HG02870 (cell line): Measurements from ENCODE around the gene HYDIN.
"Not testable (repeated sequence)": the region's sequence is repeated elsewhere in the genome, so short reads cannot be mapped to it uniquely, and the experiment has no call there.

Source experiments
- ATAC-seq: cut with Tn5 transposase; IDR thresholded peaks from one replicate; pipeline ENCODE4 v1.9.1; 2021; ENCODE audit warnings: mild to moderate bottlenecking, moderate library complexity; ENCODE audit not compliant: unreplicated experiment

HYDIN gene

GRCh38 chr16:70882311-70882710, 348.2 kb downstream of the HYDIN start:
- ATAC-seq = not testable (repeated sequence)

GRCh38 chr16:70877895-70878294, 352.6 kb downstream of the HYDIN start:
- ATAC-seq = not testable (repeated sequence)

GRCh38 chr16:70876442-70876841, 354.1 kb downstream of the HYDIN start:
- not testable (repeated sequence) for ATAC-seq

GRCh38 chr16:70864698-70865097, 365.8 kb downstream of the HYDIN start:
- ATAC-seq = not testable (repeated sequence)

- ATAC-seq = not testable (repeated sequence)
Measured at GRCh38 chr16:70861996-70862395, 368.5 kb downstream of the HYDIN start.

GRCh38 chr16:70851299-70851698, 379.2 kb downstream of the HYDIN start:
- not testable (repeated sequence) for ATAC-seq

- not testable (repeated sequence) for ATAC-seq
Measured at GRCh38 chr16:70823498-70824118, 406.9 kb downstream of the HYDIN start.

- not testable (repeated sequence) for ATAC-seq
Measured at GRCh38 chr16:70822734-70823133, 407.8 kb downstream of the HYDIN start.

- not testable (repeated sequence) for ATAC-seq
Measured at GRCh38 chr16:70818088-70818487, 412.4 kb downstream of the HYDIN start.

- ATAC-seq = peak; percentile 79
Measured at GRCh38 chr16:70809392-70810060, 421.0 kb downstream of the HYDIN start.

GRCh38 chr16:70808371-70808770, 422.2 kb downstream of the HYDIN start:
- no peak for ATAC-seq

- no peak for ATAC-seq
Measured at GRCh38 chr16:70805787-70806186, 424.7 kb downstream of the HYDIN start.

- ATAC-seq = no peak
Measured at GRCh38 chr16:70805380-70805779, 425.1 kb downstream of the HYDIN start.

GRCh38 chr16:70804734-70805169, 425.8 kb downstream of the HYDIN start:
- no peak for ATAC-seq

- no peak for ATAC-seq
Measured at GRCh38 chr16:70804153-70804733, 426.3 kb downstream of the HYDIN start.

- ATAC-seq = no peak
Measured at GRCh38 chr16:70803319-70803718, 427.2 kb downstream of the HYDIN start.

- ATAC-seq = no peak
Measured at GRCh38 chr16:70801611-70802010, 428.9 kb downstream of the HYDIN start.

- peak; percentile 92 for ATAC-seq
Measured at GRCh38 chr16:70800781-70801480, 429.6 kb downstream of the HYDIN start, which contains the start of gene VAC14. VAC14 (minus strand) TSS chr16:70801158; CDS start chr16:70800900, 258 bp downstream.

GRCh38 chr16:70800311-70800710, 430.2 kb downstream of the HYDIN start:
- ATAC-seq = no peak

GRCh38 chr16:70796301-70796700, 434.2 kb downstream of the HYDIN start:
- ATAC-seq = no peak

- no peak for ATAC-seq
Measured at GRCh38 chr16:70795296-70795912, 435.1 kb downstream of the HYDIN start.
